ENCODE data around the gene CTIF.

GRCh38 chr18:48894799-48895346 lies 356.0 kb downstream of the CTIF start:
- TF ChIP-seq EP300 (IDR thresholded peaks at IDR 0.05) (no peak), CTCF (IDR thresholded peaks at IDR 0.05) (no peak), POLR2A (IDR thresholded peaks at IDR 0.05) (no peak)
